ENCODE measurements around the gene EXOC2.

DNA sequence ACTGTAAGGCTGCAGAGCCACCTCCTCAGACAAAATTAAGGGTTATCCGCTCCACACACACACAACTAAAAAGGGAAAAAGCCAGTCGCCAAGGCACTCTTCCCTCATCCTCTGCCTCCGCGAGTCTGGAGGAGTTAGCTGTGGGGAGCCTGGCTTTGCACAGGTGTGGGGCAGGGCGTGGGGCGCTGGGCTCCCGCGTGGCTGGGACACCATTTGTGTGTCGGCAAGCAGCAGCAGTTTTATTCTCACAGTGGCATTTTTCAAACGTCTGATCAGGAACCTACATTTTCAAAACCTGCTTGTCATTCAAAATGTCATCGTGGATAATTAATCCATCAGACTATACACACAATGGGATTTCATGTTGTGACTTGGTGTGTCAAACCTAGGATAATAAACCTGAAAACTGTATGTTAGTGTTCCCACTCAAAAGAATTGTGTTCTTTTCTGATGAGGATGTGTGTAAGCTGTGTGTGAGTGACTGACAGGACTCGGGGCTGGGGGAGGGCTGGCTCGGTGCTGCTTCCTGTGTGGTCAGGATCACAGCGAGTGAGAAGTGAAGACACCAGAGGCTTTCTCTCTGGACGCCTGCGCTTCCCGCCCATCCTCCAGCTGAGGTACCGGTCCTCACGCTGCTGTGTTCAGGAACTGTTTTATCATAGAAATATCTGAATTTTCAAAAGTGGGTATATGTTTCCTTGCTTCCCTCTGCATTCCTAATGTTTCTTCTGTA, 218.3 kb downstream of the EXOC2 start:
- TF ChIP-seq, protein P1, sequence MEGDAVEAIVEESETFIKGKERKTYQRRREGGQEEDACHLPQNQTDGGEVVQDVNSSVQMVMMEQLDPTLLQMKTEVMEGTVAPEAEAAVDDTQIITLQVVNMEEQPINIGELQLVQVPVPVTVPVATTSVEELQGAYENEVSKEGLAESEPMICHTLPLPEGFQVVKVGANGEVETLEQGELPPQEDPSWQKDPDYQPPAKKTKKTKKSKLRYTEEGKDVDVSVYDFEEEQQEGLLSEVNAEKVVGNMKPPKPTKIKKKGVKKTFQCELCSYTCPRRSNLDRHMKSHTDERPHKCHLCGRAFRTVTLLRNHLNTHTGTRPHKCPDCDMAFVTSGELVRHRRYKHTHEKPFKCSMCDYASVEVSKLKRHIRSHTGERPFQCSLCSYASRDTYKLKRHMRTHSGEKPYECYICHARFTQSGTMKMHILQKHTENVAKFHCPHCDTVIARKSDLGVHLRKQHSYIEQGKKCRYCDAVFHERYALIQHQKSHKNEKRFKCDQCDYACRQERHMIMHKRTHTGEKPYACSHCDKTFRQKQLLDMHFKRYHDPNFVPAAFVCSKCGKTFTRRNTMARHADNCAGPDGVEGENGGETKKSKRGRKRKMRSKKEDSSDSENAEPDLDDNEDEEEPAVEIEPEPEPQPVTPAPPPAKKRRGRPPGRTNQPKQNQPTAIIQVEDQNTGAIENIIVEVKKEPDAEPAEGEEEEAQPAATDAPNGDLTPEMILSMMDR (conservative IDR thresholded peaks at IDR 0.05; ENCODE audit: low read length) = no peak
- no peak for TF ChIP-seq EZH2phosphoT487 (IDR thresholded peaks at IDR 0.05; ENCODE audit: borderline replicate concordance, low read depth, low read length)

Data from OCI-LY7 (cell line).